H9 (cell line): ENCODE results near the gene SMARCD3. TPM values are rescaled to one million over a fixed set of nuclear protein-coding genes. Genes with fewer than 3 reads are reported as not detected.

Experiments
- DNase-seq: peaks from one replicate; pipeline ENCODE4 v3.0.0-alpha.2; 2017
- H2AFZ ChIP-seq: one replicate; pipeline ENCODE4 v1.6.1; 2013; ENCODE audit warnings: mild to moderate bottlenecking, low read length, control low read depth, moderate library complexity
- H2AK5ac ChIP-seq: 2 replicates; pipeline ENCODE4 v1.6.1; 2013; ENCODE audit warnings: low read length, control low read depth, mixed read lengths; ENCODE audit not compliant: insufficient read length
- H2BK120ac ChIP-seq: one replicate; pipeline ENCODE4 v1.6.1; 2013; ENCODE audit warnings: low read depth, mild to moderate bottlenecking, low read length, control low read depth, inconsistent platforms; ENCODE audit not compliant: poor library complexity, severe bottlenecking
- H2BK12ac ChIP-seq: 2 replicates; pipeline ENCODE4 v1.6.1; 2013; ENCODE audit warnings: low read length, control low read depth, mixed read lengths, low read depth; ENCODE audit not compliant: insufficient read length
- H2BK15ac ChIP-seq: 2 replicates; pipeline ENCODE4 v1.6.1; 2013; ENCODE audit warnings: low read depth, low read length, control low read depth
- H2BK20ac ChIP-seq: one replicate; pipeline ENCODE4 v1.6.1; 2013; ENCODE audit warnings: low read depth, mild to moderate bottlenecking, low read length, control low read depth, inconsistent platforms; ENCODE audit not compliant: poor library complexity, severe bottlenecking
- H2BK5ac ChIP-seq: 2 replicates; pipeline ENCODE4 v1.6.1; 2013; ENCODE audit warnings: low read length, control low read depth, mixed read lengths; ENCODE audit not compliant: insufficient read length
- H3K14ac ChIP-seq: 2 replicates; pipeline ENCODE4 v1.6.1; 2013; ENCODE audit warnings: low read length, control low read depth; ENCODE audit not compliant: insufficient read depth
- H3K18ac ChIP-seq: 2 replicates; pipeline ENCODE4 v1.6.1; 2013; ENCODE audit warnings: low read depth, mild to moderate bottlenecking, mixed read lengths, low read length, control low read depth; ENCODE audit not compliant: insufficient read length
- H3K23ac ChIP-seq: 2 replicates; pipeline ENCODE4 v1.6.1; 2013; ENCODE audit warnings: low read length, control low read depth, mixed read lengths, low read depth; ENCODE audit not compliant: insufficient read length
- H3K23me2 ChIP-seq: 2 replicates; pipeline ENCODE4 v1.6.1; 2013; ENCODE audit warnings: low read depth, mild to moderate bottlenecking, mixed read lengths, low read length, control low read depth; ENCODE audit not compliant: insufficient read length, poor library complexity, severe bottlenecking
- H3K27ac ChIP-seq: 2 replicates; pipeline ENCODE4 v1.5.1; 2013; ENCODE audit warnings: low read length, control low read depth, mixed read lengths, low read depth; ENCODE audit not compliant: insufficient read length
- H3K27me3 ChIP-seq: 2 replicates; pipeline ENCODE4 v1.6.1; 2013; ENCODE audit warnings: low read length, control low read depth, inconsistent platforms; ENCODE audit not compliant: insufficient read depth
- H3K4ac ChIP-seq: 2 replicates; pipeline ENCODE4 v1.6.1; 2013; ENCODE audit warnings: low read depth, mild to moderate bottlenecking, control low read depth, inconsistent platforms, low read length, moderate library complexity
- H3K4me1 ChIP-seq: 2 replicates; pipeline ENCODE4 v1.6.1; 2013; ENCODE audit warnings: low read length, control low read depth, inconsistent platforms; ENCODE audit not compliant: insufficient read depth
- H3K4me2 ChIP-seq: 2 replicates; pipeline ENCODE4 v1.6.1; 2013; ENCODE audit warnings: low read length, control low read depth, mixed read lengths; ENCODE audit not compliant: insufficient read length, insufficient read depth
- H3K56ac ChIP-seq: 2 replicates; pipeline ENCODE4 v1.6.1; 2013; ENCODE audit warnings: low read depth, mild to moderate bottlenecking, mixed read lengths, low read length, control low read depth; ENCODE audit not compliant: insufficient read length
- H3K79me1 ChIP-seq: 2 replicates; pipeline ENCODE4 v1.6.1; 2013; ENCODE audit warnings: low read depth, mild to moderate bottlenecking, moderate library complexity, low read length, control low read depth, inconsistent platforms; ENCODE audit not compliant: insufficient read depth, poor library complexity, severe bottlenecking
- H3K79me2 ChIP-seq: 2 replicates; pipeline ENCODE4 v1.6.1; 2013; ENCODE audit warnings: low read length, control low read depth, inconsistent platforms; ENCODE audit not compliant: insufficient read depth
- H3K9ac ChIP-seq: 2 replicates; pipeline ENCODE4 v1.6.1; 2013; ENCODE audit warnings: low read length, control low read depth, mixed read lengths; ENCODE audit not compliant: insufficient read length; ENCODE audit errors: extremely low read depth
- H3K9me3 ChIP-seq: one replicate; pipeline ENCODE4 v1.6.1; 2013; ENCODE audit warnings: low read depth, low read length, inconsistent platforms; ENCODE audit not compliant: control insufficient read depth
- H3T11ph ChIP-seq: one replicate; pipeline ENCODE4 v1.6.1; 2013; ENCODE audit warnings: mild to moderate bottlenecking, low read length, control low read depth, inconsistent platforms
- H4K20me1 ChIP-seq: one replicate; pipeline ENCODE4 v1.6.1; 2013; ENCODE audit not compliant: control insufficient read depth, insufficient read length, insufficient read depth
- H4K5ac ChIP-seq: 2 replicates; pipeline ENCODE4 v1.6.1; 2013; ENCODE audit warnings: low read depth, mild to moderate bottlenecking, mixed read lengths, low read length, control low read depth; ENCODE audit not compliant: insufficient read length
- H4K8ac ChIP-seq: replicated peaks from 2 replicates; pipeline ENCODE4 v1.6.1; 2013; ENCODE audit warnings: low read length, control low read depth, mixed read lengths, low read depth; ENCODE audit not compliant: insufficient read length
- H4K91ac ChIP-seq: 2 replicates; pipeline ENCODE4 v1.6.1; 2013; ENCODE audit warnings: low read depth, mild to moderate bottlenecking, moderate library complexity, mixed read lengths, low read length, control low read depth; ENCODE audit not compliant: insufficient read length
- H3K27ac Mint-ChIP-seq, 3 experiments: 2 replicates in 2 of 3; 3 replicates in 1 of 3; pipeline ENCODE4 v1.8.0; 2020 to 2021; ENCODE audit warnings: mixed read lengths in 3 of 3, mild to moderate bottlenecking in 1 of 3, moderate library complexity in 1 of 3
- H3K27me3 Mint-ChIP-seq: 2 replicates; pipeline ENCODE4 v1.8.0; 2021; ENCODE audit warnings: low read depth, mild to moderate bottlenecking, moderate library complexity, mixed read lengths
- H3K36me3 Mint-ChIP-seq, 3 experiments: 2 replicates in 2 of 3; 3 replicates in 1 of 3; pipeline ENCODE4 v1.8.0; 2020 to 2021; ENCODE audit warnings: low read depth in 3 of 3, mixed read lengths in 3 of 3; ENCODE audit not compliant: insufficient read depth in 1 of 3
- H3K4me1 Mint-ChIP-seq, 2 experiments: 2 replicates each; pipeline ENCODE4 v1.8.0; 2020; ENCODE audit warnings: mixed read lengths in 2 of 2
- H3K4me3 Mint-ChIP-seq, 2 experiments: 2 replicates in 1 of 2; 3 replicates in 1 of 2; pipeline ENCODE4 v1.8.0; 2020 to 2021; ENCODE audit warnings: mild to moderate bottlenecking in 2 of 2, mixed read lengths in 2 of 2, moderate library complexity in 1 of 2
- H3K9me3 Mint-ChIP-seq, 2 experiments: 2 replicates in 1 of 2; 3 replicates in 1 of 2; pipeline ENCODE4 v1.8.0; 2020; ENCODE audit warnings: mild to moderate bottlenecking in 2 of 2, mixed read lengths in 2 of 2, moderate library complexity in 1 of 2
- WGBS: extraction: QIAGEN DNeasy Blood & Tissue Kit; methylation state at CpG from one replicate; pipeline ENCODE4 v1.1.7; 2013; ENCODE audit warnings: missing lambda C conversion rate, low lambda C conversion rate, mixed read lengths; ENCODE audit not compliant: insufficient read length; ENCODE audit errors: extremely low coverage; 5-methylcytosine and 5-hydroxymethylcytosine counted together
- total RNA-seq: library from RNA; stranded (reverse); gene quantifications from 2 replicates; pipeline ENCODE4 v1.2.1, GENCODE V29; 2021
- TF ChIP-seq, protein P1 (sequence below): fragments of 200-600 bp; sonication (generic); conservative IDR thresholded peaks from 3 replicates; pipeline ENCODE4 v1.8.0; 2021; ENCODE audit warnings: antibody characterized with exemption, mild to moderate bottlenecking

The SMARCD3 gene
- total RNA-seq, 1 experiment from 2014 or later: 5.0 TPM

DNA sequence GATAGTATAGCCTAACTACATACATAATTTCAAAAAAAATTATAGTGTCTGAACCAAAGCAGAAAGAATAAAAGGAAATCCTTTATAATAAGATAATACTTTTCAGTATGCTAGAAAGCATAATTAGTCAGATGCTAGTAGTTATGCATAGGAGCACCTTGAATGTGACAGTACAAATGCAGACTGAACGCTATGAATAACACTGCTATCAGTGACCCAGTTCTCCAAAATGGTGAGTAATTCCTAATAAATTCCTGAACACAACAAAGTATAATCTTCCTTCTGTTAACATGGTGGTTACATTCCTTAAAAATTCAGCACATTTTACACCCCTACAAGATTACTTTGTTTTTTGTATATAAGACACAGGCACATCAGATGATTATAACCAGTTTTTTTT is 17.4 kb downstream of the SMARCD3 start:
- no peaks in the 10 kb centered on the region for H3K9me3 Mint-ChIP-seq
- Histone ChIP-seq H3T11ph (no peak overlapping the region), H2BK120ac (no peak overlapping the region), H3K79me1 (no peaks in the 10 kb centered on the region), H3K27me3 (no peaks in the 10 kb centered on the region), H2AFZ (no peak overlapping the region), H4K20me1 (no peaks in the 10 kb centered on the region), H2BK20ac (no peak overlapping the region), H2BK5ac (no peak overlapping the region), H3K14ac (no peak overlapping the region), H2BK12ac (no peak overlapping the region), H3K27ac (no peak overlapping the region), H3K18ac (no peak overlapping the region), H4K8ac (no peak overlapping the region), H3K9ac (no peak overlapping the region), H2BK15ac (no peak overlapping the region), H4K91ac (no peak overlapping the region), H3K23me2 (peaks cover 16% of the 10 kb centered on the region), H3K9me3 (no peaks in the 10 kb centered on the region), H3K4me1 (no peaks in the 10 kb centered on the region; the same call in 1 of the 2 replicates), H3K79me2 (peaks cover 9% of the 10 kb centered on the region; the same call in 1 of the 2 replicates), H2AK5ac (no peak overlapping the region), H4K5ac (no peak overlapping the region), H3K56ac (no peak overlapping the region), H3K4ac (no peak overlapping the region), H3K4me2 (no peak overlapping the region), H3K23ac (no peak overlapping the region)
- peaks cover 32 to 36% of the 10 kb centered on the region in 2 experiments for H3K4me1 Mint-ChIP-seq
- peaks cover 4 to 16% (median 11%) of the 10 kb centered on the region in 3 experiments; a peak in 6 of 7 replicates for H3K36me3 Mint-ChIP-seq
- TF ChIP-seq, protein P1, sequence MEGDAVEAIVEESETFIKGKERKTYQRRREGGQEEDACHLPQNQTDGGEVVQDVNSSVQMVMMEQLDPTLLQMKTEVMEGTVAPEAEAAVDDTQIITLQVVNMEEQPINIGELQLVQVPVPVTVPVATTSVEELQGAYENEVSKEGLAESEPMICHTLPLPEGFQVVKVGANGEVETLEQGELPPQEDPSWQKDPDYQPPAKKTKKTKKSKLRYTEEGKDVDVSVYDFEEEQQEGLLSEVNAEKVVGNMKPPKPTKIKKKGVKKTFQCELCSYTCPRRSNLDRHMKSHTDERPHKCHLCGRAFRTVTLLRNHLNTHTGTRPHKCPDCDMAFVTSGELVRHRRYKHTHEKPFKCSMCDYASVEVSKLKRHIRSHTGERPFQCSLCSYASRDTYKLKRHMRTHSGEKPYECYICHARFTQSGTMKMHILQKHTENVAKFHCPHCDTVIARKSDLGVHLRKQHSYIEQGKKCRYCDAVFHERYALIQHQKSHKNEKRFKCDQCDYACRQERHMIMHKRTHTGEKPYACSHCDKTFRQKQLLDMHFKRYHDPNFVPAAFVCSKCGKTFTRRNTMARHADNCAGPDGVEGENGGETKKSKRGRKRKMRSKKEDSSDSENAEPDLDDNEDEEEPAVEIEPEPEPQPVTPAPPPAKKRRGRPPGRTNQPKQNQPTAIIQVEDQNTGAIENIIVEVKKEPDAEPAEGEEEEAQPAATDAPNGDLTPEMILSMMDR: no peak
- H3K27ac Mint-ChIP-seq: no peak overlapping the region
- no peaks in the 10 kb centered on the region; the same call in 1 of the 2 replicates for H3K27me3 Mint-ChIP-seq
- DNase-seq: no peak
- WGBS: no CpG with 5 or more reads among the region's 1 CpG
- peak overlapping the region in 1 of 2 experiments; percentile 64; a peak in 2 of 5 replicates for H3K4me3 Mint-ChIP-seq
